Progenitor cell of endocrine pancreas (in vitro differentiated cells): ENCODE data around the gene CDH23. TPM values are rescaled to one million over a fixed set of nuclear protein-coding genes. Genes with fewer than 3 reads are reported as not detected.

Source experiments
- DNase-seq: peaks from one replicate; pipeline ENCODE4 v3.0.0; 2021; ENCODE audit warnings: low spot score; ENCODE audit not compliant: unreplicated experiment
- H3K27ac Mint-ChIP-seq: 2 replicates; pipeline ENCODE4 v1.8.0; 2021; ENCODE audit warnings: mild to moderate bottlenecking, moderate library complexity, mixed read lengths
- H3K27me3 Mint-ChIP-seq: 2 replicates; pipeline ENCODE4 v1.8.0; 2021; ENCODE audit warnings: mixed read lengths
- H3K36me3 Mint-ChIP-seq: 2 replicates; pipeline ENCODE4 v1.8.0; 2022; ENCODE audit warnings: mixed read lengths; ENCODE audit not compliant: insufficient read depth
- H3K4me1 Mint-ChIP-seq: 2 replicates; pipeline ENCODE4 v1.8.0; 2021; ENCODE audit warnings: low read depth, mixed read lengths
- H3K4me3 Mint-ChIP-seq: 2 replicates; pipeline ENCODE4 v1.8.0; 2021; ENCODE audit warnings: low read depth, mild to moderate bottlenecking, moderate library complexity, mixed read lengths
- H3K9me3 Mint-ChIP-seq: 2 replicates; pipeline ENCODE4 v1.8.0; 2021; ENCODE audit warnings: low read depth, mixed read lengths
- CTCF ChIP-seq: fragments of 200-600 bp; sonication (generic); IDR thresholded peaks from one replicate; pipeline ENCODE4 v1.5.0; 2021; ENCODE audit warnings: antibody characterized with exemption, mild to moderate bottlenecking; ENCODE audit not compliant: unreplicated experiment
- total RNA-seq: library from RNA; stranded (reverse); gene quantifications from 2 replicates; pipeline ENCODE4 v1.2.1, GENCODE V29; 2021

Gene CDH23
- total RNA-seq, 1 donor from 2014 or later = 0.43 TPM

- H3K9me3 Mint-ChIP-seq = no peaks in the 10 kb centered on the region
- H3K36me3 Mint-ChIP-seq = no peaks in the 10 kb centered on the region
- peaks cover 19% of the 10 kb centered on the region for H3K27me3 Mint-ChIP-seq
- H3K27ac Mint-ChIP-seq = no peak overlapping the region
- no peak for DNase-seq
- no peak for TF ChIP-seq CTCF
- H3K4me1 Mint-ChIP-seq = peaks cover 2% of the 10 kb centered on the region
- H3K4me3 Mint-ChIP-seq = no peak overlapping the region
Observed at GRCh38 chr10:71537681-71538080, 141.0 kb downstream of the CDH23 start.

- no peak for DNase-seq
- Mint-ChIP-seq H3K27me3 (peaks cover 19% of the 10 kb centered on the region), H3K27ac (no peak overlapping the region), H3K9me3 (no peaks in the 10 kb centered on the region), H3K4me1 (peaks cover 2% of the 10 kb centered on the region), H3K4me3 (no peak overlapping the region), H3K36me3 (no peaks in the 10 kb centered on the region)
- no peak for TF ChIP-seq CTCF
Observed at GRCh38 chr10:71538608-71539260, 142.0 kb downstream of the CDH23 start.

DNA sequence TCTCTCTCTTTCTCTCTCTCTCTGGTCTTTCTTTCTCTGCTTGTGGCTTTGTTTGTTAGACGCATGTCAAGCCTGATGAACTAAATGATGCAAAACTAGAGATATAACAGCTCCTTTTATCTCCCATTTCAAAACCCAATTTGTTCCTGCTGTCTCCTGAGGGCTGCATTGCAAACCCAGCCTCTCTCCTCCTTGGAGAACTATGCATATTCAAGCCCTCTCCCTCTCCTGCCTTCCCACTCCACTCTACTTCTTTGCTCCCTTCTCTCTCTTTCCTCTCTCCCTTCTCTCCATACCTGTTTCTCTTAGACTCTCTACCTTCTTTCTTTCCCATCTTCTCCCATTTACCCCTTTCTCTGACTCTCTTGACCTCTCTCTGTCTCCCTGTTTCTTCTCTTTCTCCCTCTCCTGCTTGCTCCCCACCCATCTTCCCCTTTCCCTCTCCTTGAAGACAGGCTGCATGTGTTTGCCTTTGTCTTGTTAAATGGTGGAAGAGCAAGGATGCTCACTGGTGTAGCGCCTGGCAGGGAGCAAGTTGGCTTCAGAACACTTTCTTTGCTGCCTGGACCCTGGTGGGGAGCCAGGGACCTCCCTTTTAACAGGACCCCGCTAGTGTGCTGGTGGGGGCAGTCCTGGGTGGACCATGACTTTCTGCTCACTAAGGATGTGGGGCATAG is 142.9 kb downstream of the CDH23 start:
- Mint-ChIP-seq H3K36me3 (no peaks in the 10 kb centered on the region), H3K27ac (no peak overlapping the region), H3K4me3 (no peak overlapping the region), H3K9me3 (no peaks in the 10 kb centered on the region), H3K4me1 (peaks cover 2% of the 10 kb centered on the region), H3K27me3 (peaks cover 20% of the 10 kb centered on the region)
- no peak for TF ChIP-seq CTCF
- no peak for DNase-seq

- no peaks in the 10 kb centered on the region for H3K36me3 Mint-ChIP-seq
- no peak for TF ChIP-seq CTCF
- H3K27me3 Mint-ChIP-seq = peaks cover 22% of the 10 kb centered on the region
- DNase-seq = no peak
- no peaks in the 10 kb centered on the region for H3K9me3 Mint-ChIP-seq
- no peak overlapping the region for H3K4me3 Mint-ChIP-seq
- no peak overlapping the region for H3K27ac Mint-ChIP-seq
- peaks cover 2% of the 10 kb centered on the region for H3K4me1 Mint-ChIP-seq
Observed at GRCh38 chr10:71542478-71542877, 145.8 kb downstream of the CDH23 start.

- no peak overlapping the region for H3K27ac Mint-ChIP-seq
- TF ChIP-seq CTCF = no peak
- no peak overlapping the region for H3K4me3 Mint-ChIP-seq
- H3K4me1 Mint-ChIP-seq = peaks cover 2% of the 10 kb centered on the region
- no peaks in the 10 kb centered on the region for H3K9me3 Mint-ChIP-seq
- no peak for DNase-seq
- no peaks in the 10 kb centered on the region for H3K36me3 Mint-ChIP-seq
- peaks cover 22% of the 10 kb centered on the region for H3K27me3 Mint-ChIP-seq
Observed at GRCh38 chr10:71543608-71544170, 147.0 kb downstream of the CDH23 start.
